Activated T-cell treated with anti-CD3 and anti-CD28 coated beads, Interleukin-2, amount 50 U/mL, for 72 hours (primary cell): ENCODE results near the gene MAGEA9B. TPM values are rescaled to one million over a fixed set of nuclear protein-coding genes. Genes with fewer than 3 reads are reported as not detected.
"Not testable (repeated sequence)": the region's sequence is repeated elsewhere in the genome, so short reads cannot be mapped to it uniquely, and the experiment has no call there.

Source experiments
- ATAC-seq, 2 donors: fragments of 150-1000 bp; cut with Tn5 transposase; replicated peaks in 1 of 2; 2 replicates each; pipeline ENCODE4 v1.10.0; 2021; ENCODE audit warnings: moderate library complexity in 2 of 2, mild to moderate bottlenecking in 1 of 2
- DNase-seq, 2 donors: peaks; one replicate each; pipeline ENCODE4 v3.0.0; 2021 to 2022; ENCODE audit warnings: mixed read lengths in 1 of 2
- H3K27ac Mint-ChIP-seq: one replicate; pipeline ENCODE4 v1.8.0; 2022; ENCODE audit warnings: mild to moderate bottlenecking, moderate library complexity, mixed read lengths
- H3K27me3 Mint-ChIP-seq: one replicate; pipeline ENCODE4 v1.8.0; 2022; ENCODE audit warnings: low read depth, mixed read lengths
- H3K36me3 Mint-ChIP-seq, 2 donors: one replicate each; pipeline ENCODE4 v1.8.0; 2022; ENCODE audit warnings: mixed read lengths in 2 of 2, mild to moderate bottlenecking in 1 of 2; ENCODE audit not compliant: insufficient read depth in 2 of 2
- H3K4me1 Mint-ChIP-seq: one replicate; pipeline ENCODE4 v1.8.0; 2022; ENCODE audit warnings: low read depth, mixed read lengths
- H3K4me3 Mint-ChIP-seq, 2 donors: one replicate each; pipeline ENCODE4 v1.8.0; 2022; ENCODE audit warnings: mild to moderate bottlenecking in 2 of 2, mixed read lengths in 2 of 2, moderate library complexity in 2 of 2
- H3K9me3 Mint-ChIP-seq, 2 donors: one replicate each; pipeline ENCODE4 v1.8.0; 2022; ENCODE audit warnings: mixed read lengths in 2 of 2
- total RNA-seq, 2 donors: library from RNA; stranded (reverse); gene quantifications; one replicate each; pipeline ENCODE4 v1.2.3, GENCODE V29; 2022

Gene MAGEA9B
- total RNA-seq: not detected

GRCh38 chrX:149587359-149587758, at the start of gene MAGEA9B:
Gene MAGEA9B, minus strand, starts transcription at chrX:149587459. Its CDS starts 4,280 bp downstream, at chrX:149583179.
- not testable (repeated sequence) for H3K9me3 Mint-ChIP-seq, H3K27me3 Mint-ChIP-seq, H3K4me3 Mint-ChIP-seq, H3K36me3 Mint-ChIP-seq, H3K4me1 Mint-ChIP-seq, H3K27ac Mint-ChIP-seq, DNase-seq, ATAC-seq

- peaks cover 0 to 1% of the 10 kb centered on the region in 2 donors for H3K9me3 Mint-ChIP-seq
- H3K4me1 Mint-ChIP-seq: peaks cover 30% of the 10 kb centered on the region
- H3K36me3 Mint-ChIP-seq: peaks cover 0 to 3% of the 10 kb centered on the region in 2 donors
- no peak overlapping the region for H3K4me3 Mint-ChIP-seq
- H3K27ac Mint-ChIP-seq: no peak overlapping the region
- ATAC-seq: no peak
- no peak for DNase-seq
- peaks cover 17% of the 10 kb centered on the region for H3K27me3 Mint-ChIP-seq
Observed at GRCh38 chrX:149633511-149633910, 46.3 kb upstream of the MAGEA9B start.

GRCh38 chrX:149631234-149632165, 44.2 kb upstream of the MAGEA9B start, which contains the start of gene TMEM185A:
Gene TMEM185A, minus strand, starts transcription at chrX:149631792. Its CDS starts 212 bp downstream, at chrX:149631580.
- peaks cover 19% of the 10 kb centered on the region for H3K27me3 Mint-ChIP-seq
- peaks cover 0 to 3% of the 10 kb centered on the region in 2 donors for H3K36me3 Mint-ChIP-seq
- peaks cover 40% of the 10 kb centered on the region for H3K4me1 Mint-ChIP-seq
- peak; percentile 79 to 81 for DNase-seq
- peaks cover 0 to under 1% of the 10 kb centered on the region in 2 donors for H3K9me3 Mint-ChIP-seq
- peak within 1 kb of the TSS; percentile 79 for H3K27ac Mint-ChIP-seq
- ATAC-seq: peak; percentile 91 to 94
- peak within 1 kb of the TSS; percentile 91 to 93 for H3K4me3 Mint-ChIP-seq

- H3K9me3 Mint-ChIP-seq: no peaks in the 10 kb centered on the region
- no peak for DNase-seq
- peaks cover 0 to 3% of the 10 kb centered on the region in 2 donors for H3K36me3 Mint-ChIP-seq
- H3K4me3 Mint-ChIP-seq: peak overlapping the region; percentile 91 to 93
- H3K4me1 Mint-ChIP-seq: peaks cover 40% of the 10 kb centered on the region
- H3K27ac Mint-ChIP-seq: peak overlapping the region; percentile 79
- peaks cover 21% of the 10 kb centered on the region for H3K27me3 Mint-ChIP-seq
- no peak for ATAC-seq
Observed at GRCh38 chrX:149630681-149631233, 43.5 kb upstream of the MAGEA9B start.

- DNase-seq (no peak), ATAC-seq (no peak)
- Mint-ChIP-seq H3K9me3 (no peaks in the 10 kb centered on the region), H3K4me3 (peak overlapping the region; percentile 91 to 93), H3K27me3 (peaks cover 13% of the 10 kb centered on the region), H3K4me1 (peaks cover 41% of the 10 kb centered on the region), H3K27ac (no peak overlapping the region), H3K36me3 (peaks cover 0 to 3% of the 10 kb centered on the region in 2 donors)
Observed at GRCh38 chrX:149629730-149630387, 42.6 kb upstream of the MAGEA9B start.

- Mint-ChIP-seq H3K9me3 (no peaks in the 10 kb centered on the region), H3K4me1 (peaks cover 50% of the 10 kb centered on the region), H3K27me3 (peaks cover 6% of the 10 kb centered on the region), H3K36me3 (peaks cover 0 to 3% of the 10 kb centered on the region in 2 donors), H3K27ac (no peak overlapping the region), H3K4me3 (no peak overlapping the region)
- DNase-seq (no peak), ATAC-seq (no peak)
Observed at GRCh38 chrX:149628768-149629167, 41.5 kb upstream of the MAGEA9B start.

GRCh38 chrX:149628280-149628679, 41.0 kb upstream of the MAGEA9B start:
- peaks cover 0 to 3% of the 10 kb centered on the region in 2 donors for H3K36me3 Mint-ChIP-seq
- H3K27me3 Mint-ChIP-seq: peaks cover 9% of the 10 kb centered on the region
- H3K4me1 Mint-ChIP-seq: peaks cover 50% of the 10 kb centered on the region
- ATAC-seq: no peak
- H3K9me3 Mint-ChIP-seq: no peaks in the 10 kb centered on the region
- H3K4me3 Mint-ChIP-seq: no peak overlapping the region
- DNase-seq: no peak
- H3K27ac Mint-ChIP-seq: no peak overlapping the region

- Mint-ChIP-seq H3K27me3 (peaks cover 15% of the 10 kb centered on the region), H3K4me1 (peaks cover 42% of the 10 kb centered on the region)
- ATAC-seq, H3K27ac Mint-ChIP-seq, H3K4me3 Mint-ChIP-seq, H3K36me3 Mint-ChIP-seq, DNase-seq, H3K9me3 Mint-ChIP-seq: not testable (repeated sequence)
Observed at GRCh38 chrX:149626829-149627228, 39.6 kb upstream of the MAGEA9B start.

GRCh38 chrX:149619662-149620061, 32.4 kb upstream of the MAGEA9B start:
- not testable (repeated sequence) for H3K36me3 Mint-ChIP-seq, H3K4me3 Mint-ChIP-seq, H3K4me1 Mint-ChIP-seq, ATAC-seq, H3K27ac Mint-ChIP-seq, H3K9me3 Mint-ChIP-seq, DNase-seq
- H3K27me3 Mint-ChIP-seq: peaks cover 12% of the 10 kb centered on the region

GRCh38 chrX:149618871-149619270, 31.6 kb upstream of the MAGEA9B start:
- H3K27ac Mint-ChIP-seq: no peak overlapping the region
- ATAC-seq (no peak), DNase-seq (no peak)
- H3K27me3 Mint-ChIP-seq: peaks cover 12% of the 10 kb centered on the region
- no peak overlapping the region for H3K4me3 Mint-ChIP-seq
- peaks cover under 1% of the 10 kb centered on the region for H3K4me1 Mint-ChIP-seq
- H3K36me3 Mint-ChIP-seq: no peaks in the 10 kb centered on the region
- no peaks in the 10 kb centered on the region for H3K9me3 Mint-ChIP-seq

- Mint-ChIP-seq H3K27me3 (peaks cover 20% of the 10 kb centered on the region), H3K36me3 (no peaks in the 10 kb centered on the region), H3K27ac (no peak overlapping the region), H3K4me1 (no peaks in the 10 kb centered on the region), H3K4me3 (no peak overlapping the region), H3K9me3 (no peaks in the 10 kb centered on the region)
- DNase-seq (no peak), ATAC-seq (no peak)
Observed at GRCh38 chrX:149611623-149612175, 24.4 kb upstream of the MAGEA9B start.

- no peak for DNase-seq
- H3K4me3 Mint-ChIP-seq: no peak overlapping the region
- no peaks in the 10 kb centered on the region for H3K36me3 Mint-ChIP-seq
- no peaks in the 10 kb centered on the region for H3K9me3 Mint-ChIP-seq
- no peaks in the 10 kb centered on the region for H3K4me1 Mint-ChIP-seq
- ATAC-seq: no peak
- no peak overlapping the region for H3K27ac Mint-ChIP-seq
- H3K27me3 Mint-ChIP-seq: peaks cover 24% of the 10 kb centered on the region
Observed at GRCh38 chrX:149610511-149610910, 23.3 kb upstream of the MAGEA9B start.

- Mint-ChIP-seq H3K27me3 (peaks cover 31% of the 10 kb centered on the region), H3K9me3 (no peaks in the 10 kb centered on the region), H3K36me3 (no peaks in the 10 kb centered on the region), H3K4me1 (no peaks in the 10 kb centered on the region), H3K4me3 (no peak overlapping the region), H3K27ac (no peak overlapping the region)
- DNase-seq (no peak), ATAC-seq (no peak)
Observed at GRCh38 chrX:149607699-149608098, 20.4 kb upstream of the MAGEA9B start.
